Mesenchymal stem cell (in vitro differentiated cells and primary cell): ENCODE results near the gene FAM90A26. TPM values are rescaled to one million over a fixed set of nuclear protein-coding genes. Genes with fewer than 3 reads are reported as not detected.
"Not testable (repeated sequence)": the region's sequence is repeated elsewhere in the genome, so short reads cannot be mapped to it uniquely, and the experiment has no call there.

Source experiments
- DNase-seq: peaks from one replicate; pipeline ENCODE4 v3.0.0-alpha.2; 2013
- H2AFZ ChIP-seq: one replicate; pipeline ENCODE4 v1.6.1; 2013; ENCODE audit warnings: low read depth, mild to moderate bottlenecking, control low read depth, inconsistent platforms, low read length, moderate library complexity
- H2AK5ac ChIP-seq: 2 replicates; pipeline ENCODE4 v1.6.1; 2013; ENCODE audit warnings: low read length, moderate library complexity, mild to moderate bottlenecking, inconsistent platforms; ENCODE audit not compliant: severe bottlenecking
- H2BK120ac ChIP-seq: one replicate; pipeline ENCODE4 v1.6.1; 2013; ENCODE audit warnings: low read depth, mild to moderate bottlenecking, inconsistent platforms, low read length, moderate library complexity
- H2BK12ac ChIP-seq, 2 experiments: one replicate each; pipeline ENCODE4 v1.6.1; 2013; ENCODE audit warnings: inconsistent platforms in 2 of 2, low read length in 2 of 2, mild to moderate bottlenecking in 2 of 2, moderate library complexity in 2 of 2, control low read depth in 1 of 2
- H2BK15ac ChIP-seq: one replicate; pipeline ENCODE4 v1.6.1; 2013; ENCODE audit warnings: mild to moderate bottlenecking, low read depth, inconsistent platforms; ENCODE audit not compliant: poor library complexity, severe bottlenecking
- H2BK5ac ChIP-seq: 2 replicates; pipeline ENCODE4 v1.6.1; 2013; ENCODE audit warnings: low read depth, mild to moderate bottlenecking, low read length, control low read depth, inconsistent platforms; ENCODE audit not compliant: poor library complexity, severe bottlenecking
- H3K14ac ChIP-seq, 2 experiments: one replicate each; pipeline ENCODE4 v1.6.1; 2013; ENCODE audit warnings: inconsistent platforms in 2 of 2, low read length in 2 of 2, control low read depth in 1 of 2, mild to moderate bottlenecking in 1 of 2, moderate library complexity in 1 of 2
- H3K18ac ChIP-seq, 2 experiments: one replicate each; pipeline ENCODE4 v1.6.1; 2013; ENCODE audit warnings: inconsistent platforms in 2 of 2, low read length in 2 of 2, control low read depth in 1 of 2, low read depth in 1 of 2, mild to moderate bottlenecking in 1 of 2
- H3K23ac ChIP-seq, 2 experiments: one replicate each; pipeline ENCODE4 v1.6.1; 2013; ENCODE audit warnings: inconsistent platforms in 2 of 2, low read length in 2 of 2, mild to moderate bottlenecking in 2 of 2, moderate library complexity in 2 of 2, control low read depth in 1 of 2
- H3K27ac ChIP-seq: 2 replicates; pipeline ENCODE4 v1.5.1; 2013; ENCODE audit warnings: mild to moderate bottlenecking, moderate library complexity, low read length, control low read depth, inconsistent platforms; ENCODE audit not compliant: poor library complexity, severe bottlenecking
- H3K27me3 ChIP-seq, 2 experiments: 2 replicates each; pipeline versions ENCODE4 v1.6.1 to v1.7.0; 2013; ENCODE audit warnings: low read length in 2 of 2, mild to moderate bottlenecking in 2 of 2, moderate library complexity in 2 of 2, control low read depth in 1 of 2, inconsistent platforms in 1 of 2; ENCODE audit not compliant: control insufficient read depth in 1 of 2, insufficient read depth in 1 of 2
- H3K36me3 ChIP-seq, 2 experiments: 2 replicates each; pipeline versions ENCODE4 v1.6.1 to v1.7.0; 2013; ENCODE audit warnings: low read length in 2 of 2, control low read depth in 1 of 2, inconsistent platforms in 1 of 2, low read depth in 1 of 2, mild to moderate bottlenecking in 1 of 2; ENCODE audit not compliant: insufficient read depth in 2 of 2, control insufficient read depth in 1 of 2
- H3K4ac ChIP-seq, 2 experiments: one replicate each; pipeline ENCODE4 v1.6.1; 2013; ENCODE audit warnings: inconsistent platforms in 2 of 2, low read length in 2 of 2, mild to moderate bottlenecking in 2 of 2, moderate library complexity in 2 of 2, control low read depth in 1 of 2, low read depth in 1 of 2
- H3K4me1 ChIP-seq: 2 replicates; pipeline ENCODE4 v1.6.1; 2013; ENCODE audit warnings: low read depth, low read length, control low read depth; ENCODE audit not compliant: control insufficient read depth, insufficient read depth
- H3K4me2 ChIP-seq: 2 replicates; pipeline ENCODE4 v1.6.1; 2013; ENCODE audit warnings: low read length, mild to moderate bottlenecking, inconsistent platforms; ENCODE audit not compliant: poor library complexity, severe bottlenecking
- H3K4me3 ChIP-seq, 2 experiments: 2 replicates each; pipeline versions ENCODE4 v1.5.1 to v1.7.0; 2013; ENCODE audit warnings: low read length in 2 of 2, mild to moderate bottlenecking in 2 of 2, control low read depth in 1 of 2, low read depth in 1 of 2; ENCODE audit not compliant: insufficient read depth in 1 of 2
- H3K79me1 ChIP-seq: replicated peaks from 2 replicates; pipeline ENCODE4 v1.6.1; 2013; ENCODE audit warnings: mild to moderate bottlenecking, control low read depth, low read length, inconsistent platforms; ENCODE audit not compliant: poor library complexity, severe bottlenecking
- H3K9ac ChIP-seq: 2 replicates; pipeline ENCODE4 v1.7.0; 2013; ENCODE audit warnings: mild to moderate bottlenecking, low read length, moderate library complexity
- H3K9me3 ChIP-seq: 2 replicates; pipeline ENCODE4 v1.7.0; 2013; ENCODE audit warnings: mild to moderate bottlenecking, low read length; ENCODE audit not compliant: control insufficient read depth
- H4K8ac ChIP-seq: one replicate; pipeline ENCODE4 v1.6.1; 2013; ENCODE audit warnings: inconsistent platforms, mild to moderate bottlenecking, low read length, moderate library complexity
- H4K91ac ChIP-seq: one replicate; pipeline ENCODE4 v1.6.1; 2013; ENCODE audit warnings: mild to moderate bottlenecking, low read length, inconsistent platforms
- WGBS: methylation state at CpG from one replicate; pipeline ENCODE4 v1.1.7; 2013; ENCODE audit warnings: mixed read lengths; 5-methylcytosine and 5-hydroxymethylcytosine counted together
- polyA plus RNA-seq, 2 experiments: library from polyadenylated mRNA; stranded (reverse); fragments of 200-250 nt; gene quantifications; one replicate each; pipeline ENCODE4 v1.2.3, GENCODE V29; 2013

FAM90A26 gene
- not detected for polyA plus RNA-seq (2013, experiment 1 of 2)
- not detected for polyA plus RNA-seq (2013, experiment 2 of 2)

GRCh38 chr4:9169791-9170459 lies at the start of gene FAM90A26:
TSS of gene FAM90A26 (plus strand) at chr4:9170409. CDS start at chr4:9173173, 2,764 bp downstream.
- H3K14ac ChIP-seq, H3K23ac ChIP-seq, H2BK15ac ChIP-seq, H3K27ac ChIP-seq, H3K18ac ChIP-seq, H3K9ac ChIP-seq, DNase-seq, H4K8ac ChIP-seq, H3K4me3 ChIP-seq, H3K36me3 ChIP-seq, H3K4me1 ChIP-seq, H2AK5ac ChIP-seq, H2BK120ac ChIP-seq, H3K9me3 ChIP-seq, H3K79me1 ChIP-seq, H2BK12ac ChIP-seq, H2BK5ac ChIP-seq, H3K4me2 ChIP-seq, H3K4ac ChIP-seq, H2AFZ ChIP-seq, H4K91ac ChIP-seq, H3K27me3 ChIP-seq: not testable (repeated sequence)
- 59% methylated on average over 6 of the region's 11 CpGs for WGBS

- H3K14ac ChIP-seq, H3K36me3 ChIP-seq, H2AFZ ChIP-seq, H2BK120ac ChIP-seq, H4K8ac ChIP-seq, H3K27ac ChIP-seq, H3K18ac ChIP-seq, H4K91ac ChIP-seq, H3K9me3 ChIP-seq, H3K4me1 ChIP-seq, H2BK5ac ChIP-seq, H3K23ac ChIP-seq, H3K79me1 ChIP-seq, H3K4ac ChIP-seq, H3K4me3 ChIP-seq, H2BK15ac ChIP-seq, H3K9ac ChIP-seq, H2BK12ac ChIP-seq, H3K27me3 ChIP-seq, DNase-seq, H2AK5ac ChIP-seq, H3K4me2 ChIP-seq: not testable (repeated sequence)
- 79% methylated on average over 4 of the region's 8 CpGs for WGBS
Measured at GRCh38 chr4:9122711-9123110, 47.5 kb upstream of the FAM90A26 start.

GRCh38 chr4:9123572-9124007 lies 46.6 kb upstream of the FAM90A26 start:
- not testable (repeated sequence) for H3K23ac ChIP-seq, H3K79me1 ChIP-seq, H3K4me2 ChIP-seq, H2AFZ ChIP-seq, H3K18ac ChIP-seq, H3K14ac ChIP-seq, H2BK5ac ChIP-seq, H2BK15ac ChIP-seq, H3K4ac ChIP-seq, H4K8ac ChIP-seq, H3K4me3 ChIP-seq, H3K27me3 ChIP-seq, DNase-seq, H2BK12ac ChIP-seq, H3K9me3 ChIP-seq, H2AK5ac ChIP-seq, H2BK120ac ChIP-seq, H4K91ac ChIP-seq, H3K36me3 ChIP-seq, H3K27ac ChIP-seq, H3K4me1 ChIP-seq
- WGBS = 63% methylated on average over 9 of the region's 13 CpGs
- peak overlapping the region; percentile 38 for H3K9ac ChIP-seq

GRCh38 chr4:9125601-9126161 lies 44.5 kb upstream of the FAM90A26 start:
- 62% methylated on average over 3 of the region's 3 CpGs for WGBS
- H3K4ac ChIP-seq, H2BK15ac ChIP-seq, H3K23ac ChIP-seq, H2BK12ac ChIP-seq, H3K9me3 ChIP-seq, H3K4me1 ChIP-seq, H2AK5ac ChIP-seq, H3K27me3 ChIP-seq, H3K9ac ChIP-seq, H3K4me3 ChIP-seq, H3K79me1 ChIP-seq, DNase-seq, H3K27ac ChIP-seq, H3K14ac ChIP-seq, H4K8ac ChIP-seq, H2BK120ac ChIP-seq, H3K36me3 ChIP-seq, H4K91ac ChIP-seq, H3K4me2 ChIP-seq, H2BK5ac ChIP-seq, H2AFZ ChIP-seq, H3K18ac ChIP-seq: not testable (repeated sequence)
